ENCODE measurements around the gene CD34.

GRCh38 chr1:207893737-207894582 lies 17.0 kb downstream of the CD34 start:
- no peak for TF ChIP-seq CTCF (conservative IDR thresholded peaks at IDR 0.05)
- TF ChIP-seq EZH2 (IDR thresholded peaks at IDR 0.05; ENCODE audit: low read depth), result no peak

Data from PC-9 (cell line).